ENCODE measurements around the gene JAML. TPM values are rescaled to one million over a fixed set of nuclear protein-coding genes. Genes with fewer than 3 reads are reported as not detected.

Gene JAML
- polyA plus RNA-seq, 3 donors: 1.8 to 3.0 (median 2.4) TPM

GRCh38 chr11:118147502-118147901 is 77.3 kb downstream of the JAML start:
- no peak for DNase-seq

- no peak for DNase-seq
Observed at GRCh38 chr11:118146554-118146953, 78.3 kb downstream of the JAML start.

- DNase-seq: peak; percentile 77
Observed at GRCh38 chr11:118145285-118146227, 79.3 kb downstream of the JAML start.

- no peak for DNase-seq
Observed at GRCh38 chr11:118144301-118145268, 80.2 kb downstream of the JAML start.

Other genes starting within 250 kb of the JAML start
- gene IL10RA, start 238.6 kb downstream of the JAML start, polyA plus RNA-seq (ENCODE audit: insufficient read length in 3 of 3): 1 to 10 TPM; 2.0 to 3.8 (median 2.5) TPM
- gene TMPRSS4, start 147.9 kb downstream of the JAML start, polyA plus RNA-seq (ENCODE audit: insufficient read length in 3 of 3): 10 to 100 TPM; 21.8 to 34.3 (median 30.3) TPM
- gene SMIM35, start 138.0 kb downstream of the JAML start, polyA plus RNA-seq (ENCODE audit: insufficient read length in 3 of 3): under 1 TPM; 0.09 to 0.11 (median 0.10) TPM
- 1 to 10 TPM; 1.4 to 2.5 (median 1.4) TPM for gene SCN4B, start 72.2 kb downstream of the JAML start, polyA plus RNA-seq (ENCODE audit: insufficient read length in 3 of 3)
- gene SCN2B, start 48.4 kb downstream of the JAML start, polyA plus RNA-seq (ENCODE audit: insufficient read length in 3 of 3): 1 to 10 TPM; 3.7 to 4.9 (median 4.9) TPM
- 1 to 10 TPM; 4.5 to 7.6 (median 5.5) TPM for gene MPZL3, start 27.4 kb upstream of the JAML start, polyA plus RNA-seq (ENCODE audit: insufficient read length in 3 of 3)
- gene MPZL2, start 39.3 kb upstream of the JAML start, polyA plus RNA-seq (ENCODE audit: insufficient read length in 3 of 3): 10 to 100 TPM; 17.1 to 26.3 (median 25.6) TPM
- gene CD3E, start 79.7 kb upstream of the JAML start, polyA plus RNA-seq (ENCODE audit: insufficient read length in 3 of 3): under 1 TPM; 0.27 to 0.52 (median 0.36) TPM
- gene CD3D, start 117.7 kb upstream of the JAML start, polyA plus RNA-seq (ENCODE audit: insufficient read length in 3 of 3): under 1 TPM in 1 of 3 donors, not detected in 2; 0.20 TPM
- gene CD3G, start 119.3 kb upstream of the JAML start, polyA plus RNA-seq (ENCODE audit: insufficient read length in 3 of 3): under 1 TPM; 0.20 to 0.52 (median 0.29) TPM
- 10 to 100 TPM; 34.5 to 50.0 (median 48.0) TPM for gene UBE4A, start 134.6 kb upstream of the JAML start, polyA plus RNA-seq (ENCODE audit: insufficient read length in 3 of 3)
- gene ATP5MG, start 176.6 kb upstream of the JAML start, polyA plus RNA-seq (ENCODE audit: insufficient read length in 3 of 3): 100 to 1,000 TPM; 417 to 493 (median 431) TPM
- gene KMT2A, start 211.5 kb upstream of the JAML start, polyA plus RNA-seq (ENCODE audit: insufficient read length in 3 of 3): 10 to 100 TPM; 41.5 to 54.5 (median 52.9) TPM